HG03025 (cell line): Measurements from ENCODE around the gene SSBP3.
"Not testable (repeated sequence)": the region's sequence is repeated elsewhere in the genome, so short reads cannot be mapped to it uniquely, and the experiment has no call there.

Experiments
- ATAC-seq: cut with Tn5 transposase; IDR thresholded peaks from one replicate; pipeline ENCODE4 v1.9.1; 2021; ENCODE audit warnings: mild to moderate bottlenecking, moderate library complexity; ENCODE audit not compliant: unreplicated experiment, low FRiP score

The SSBP3 gene

DNA sequence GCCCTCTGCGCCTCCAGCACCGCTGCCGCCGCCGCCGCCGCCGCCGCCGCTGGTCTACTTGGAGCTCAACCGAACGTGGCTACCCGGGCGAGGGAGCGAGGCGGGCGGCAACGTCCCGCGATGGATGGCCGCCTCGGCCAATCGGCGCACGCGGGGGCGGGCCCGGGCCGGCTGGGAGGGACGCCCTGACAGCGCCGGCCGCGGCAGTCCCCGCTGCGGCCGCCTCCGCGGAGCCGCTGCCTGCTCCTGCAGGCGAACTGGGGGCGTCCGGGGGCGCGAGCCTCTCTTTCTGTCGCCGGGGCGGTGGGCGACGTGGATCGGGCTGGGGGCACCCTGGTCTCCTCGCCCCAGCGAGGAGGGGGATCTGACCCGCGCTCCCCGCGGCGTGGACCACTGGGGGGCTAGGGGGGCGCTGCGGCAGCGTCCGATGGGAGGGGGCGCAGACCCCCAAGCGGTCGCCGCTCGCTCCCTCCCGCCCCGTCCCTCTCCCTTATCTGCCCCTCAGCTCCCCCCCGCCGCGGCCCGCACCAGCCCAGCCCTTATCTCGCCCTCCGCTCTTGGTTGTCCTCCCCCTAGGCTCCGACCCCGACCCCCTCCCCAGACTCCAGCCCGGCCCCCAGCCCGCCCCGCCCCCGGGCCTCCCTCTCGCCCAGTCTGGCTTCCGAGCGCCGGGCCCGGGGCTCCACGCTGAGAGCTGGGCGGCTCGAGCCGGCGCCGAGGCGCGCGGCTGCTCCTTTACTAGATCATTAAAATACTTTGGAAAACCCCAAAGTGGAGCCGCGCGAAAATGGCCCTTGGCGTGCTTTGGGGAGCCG lies at the start of gene SSBP3:
Gene SSBP3, minus strand, starts transcription at position 56 of the 815 bp plus-strand sequence.
- peak; percentile 80 for ATAC-seq

DNA sequence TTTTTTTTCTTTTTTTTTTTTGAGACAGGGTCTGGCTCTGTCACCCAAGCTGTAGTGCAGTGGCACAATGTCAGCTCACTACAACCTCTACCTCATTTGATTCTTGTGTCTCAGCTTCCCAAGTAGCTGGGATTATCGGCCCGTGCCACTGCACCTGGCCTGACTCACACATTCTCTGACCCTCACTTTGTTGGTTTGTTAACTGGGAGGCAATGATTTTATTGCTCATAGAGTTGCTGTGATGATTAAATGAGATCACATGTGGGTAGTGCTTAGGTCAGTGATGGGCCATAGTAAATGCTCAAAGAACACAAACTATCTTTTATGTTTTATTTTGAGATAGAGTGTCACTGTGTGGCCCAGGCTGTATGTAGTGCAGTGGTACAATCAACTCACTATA lies 47.3 kb upstream of the SSBP3 start:
- no peak for ATAC-seq

DNA sequence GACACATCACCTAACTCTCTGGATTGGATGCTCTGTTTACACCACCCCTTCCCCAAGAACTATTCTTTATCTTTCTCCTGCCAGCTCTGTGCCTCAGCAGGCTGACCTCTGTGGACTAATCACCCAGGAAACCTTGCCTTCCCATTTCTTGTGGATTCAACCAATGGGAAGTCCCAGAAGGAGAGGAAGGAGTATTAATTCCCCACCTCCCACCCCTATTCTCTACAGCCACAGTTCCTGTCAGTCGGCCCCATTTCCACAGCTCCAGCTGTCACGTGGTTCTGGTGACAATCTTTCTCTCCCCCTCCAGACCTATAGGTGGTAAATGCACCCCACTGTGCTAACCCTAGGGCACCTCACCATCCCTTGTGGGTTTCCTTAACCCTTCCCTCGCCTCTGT lies 46.8 kb upstream of the SSBP3 start:
- ATAC-seq = no peak

DNA sequence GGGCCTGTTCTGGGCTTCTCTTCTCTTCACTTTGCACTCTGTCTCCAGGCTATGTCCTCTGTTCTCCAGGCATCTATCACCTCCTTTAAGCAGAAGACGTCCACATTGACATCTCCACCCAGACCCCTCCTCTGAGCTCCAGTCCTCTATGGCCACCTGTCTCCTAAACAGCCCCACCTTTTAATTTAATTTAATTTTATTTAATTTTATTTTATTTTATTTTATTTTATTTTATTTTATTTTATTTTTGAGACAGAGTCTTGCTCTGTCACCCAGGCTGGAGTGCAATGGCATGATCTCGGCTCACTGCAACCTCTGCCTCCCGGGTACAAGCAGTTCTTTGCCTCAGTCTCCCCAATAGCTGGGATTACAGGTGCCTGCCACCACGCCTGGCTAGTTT lies 43.2 kb upstream of the SSBP3 start:
- not testable (repeated sequence) for ATAC-seq

DNA sequence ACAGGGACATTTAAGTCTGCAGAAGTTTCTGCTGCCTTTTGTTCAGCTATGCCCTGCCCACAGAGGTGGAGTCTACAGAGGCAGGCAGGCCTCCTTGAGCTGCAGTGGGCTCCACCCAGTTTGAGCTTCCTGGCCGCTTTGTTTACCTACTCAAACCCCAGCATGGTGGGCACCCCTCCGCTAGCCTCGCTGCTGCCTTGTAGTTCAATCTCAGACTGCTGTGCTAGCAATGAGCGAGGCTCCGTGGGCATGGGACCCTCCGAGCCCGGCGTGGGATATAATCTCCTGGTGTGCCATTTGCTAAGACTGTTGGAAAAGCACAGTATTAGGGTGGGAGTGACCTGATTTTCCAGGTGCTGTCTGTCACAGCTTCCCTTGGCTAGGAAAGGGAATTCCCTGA lies 42.6 kb upstream of the SSBP3 start:
- not testable (repeated sequence) for ATAC-seq

DNA sequence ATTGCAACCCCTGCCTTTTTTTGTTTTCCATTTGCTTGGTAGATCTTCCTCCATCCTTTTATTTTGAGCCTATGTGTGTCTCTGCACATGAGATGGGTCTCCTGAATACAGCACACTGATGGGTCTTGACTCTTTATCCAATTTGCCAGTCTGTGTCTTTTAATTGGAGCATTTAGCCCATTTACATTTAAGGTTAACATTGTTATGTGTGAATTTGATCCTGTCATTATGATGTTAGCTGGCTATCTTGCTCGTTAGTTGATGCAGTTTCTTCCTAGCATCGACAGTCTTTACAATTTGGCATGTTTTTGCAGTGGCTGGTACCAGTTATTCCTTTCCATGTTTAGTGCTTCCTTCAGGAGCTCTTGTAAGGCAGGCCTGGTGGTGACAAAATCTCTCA lies 40.9 kb upstream of the SSBP3 start:
- not testable (repeated sequence) for ATAC-seq

DNA sequence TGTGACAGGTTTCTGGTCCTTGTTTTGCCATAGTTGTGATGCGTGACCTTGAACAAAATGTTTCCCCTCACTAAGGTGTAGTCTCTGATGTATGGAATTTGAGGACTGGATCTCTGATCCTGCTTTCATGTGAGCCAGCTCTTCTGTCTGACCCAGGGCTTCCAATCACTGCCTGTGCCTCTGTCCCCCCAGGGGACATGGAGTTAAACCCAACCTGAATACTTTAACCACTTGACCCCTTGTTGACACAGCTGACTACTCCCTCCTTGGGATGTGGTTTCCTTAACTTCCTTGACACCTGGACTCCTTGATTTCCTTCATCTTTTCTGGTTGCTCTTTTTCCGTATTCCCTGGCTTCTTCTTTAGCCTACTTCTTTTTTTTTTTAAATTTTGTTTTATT lies 36.0 kb upstream of the SSBP3 start:
- no peak for ATAC-seq

DNA sequence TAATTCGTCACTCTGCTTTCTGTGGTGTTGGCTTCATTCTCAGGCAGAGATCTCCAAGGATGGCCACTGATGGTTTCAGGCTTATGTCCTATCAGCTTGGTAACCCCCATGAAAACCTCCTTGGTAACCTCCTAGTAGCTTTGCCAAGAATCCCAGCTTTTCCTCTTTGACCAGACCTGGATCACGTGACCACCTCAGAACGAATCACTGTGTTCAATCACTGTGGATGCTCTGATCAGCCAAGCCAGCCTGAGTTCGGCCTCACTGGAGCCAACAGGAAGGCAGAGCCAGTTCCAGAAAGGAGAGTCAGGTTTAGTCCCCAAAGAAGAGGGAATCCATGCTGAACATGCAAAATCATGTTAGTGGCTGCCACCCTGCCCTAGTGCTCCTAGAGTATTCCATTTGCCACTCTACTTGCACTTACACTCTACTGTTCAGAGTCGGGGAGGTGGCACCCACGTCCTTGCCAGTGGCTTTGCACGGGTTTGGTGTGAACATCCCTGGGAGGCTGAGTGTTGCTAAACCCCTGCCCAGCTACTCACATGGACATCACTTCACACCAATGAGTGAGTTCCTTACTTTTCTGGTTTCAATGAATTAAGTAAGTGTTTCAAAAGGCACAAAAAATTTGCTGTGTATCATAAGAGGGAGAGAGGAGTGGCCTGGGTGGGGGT lies 33.5 kb upstream of the SSBP3 start:
- ATAC-seq = no peak

DNA sequence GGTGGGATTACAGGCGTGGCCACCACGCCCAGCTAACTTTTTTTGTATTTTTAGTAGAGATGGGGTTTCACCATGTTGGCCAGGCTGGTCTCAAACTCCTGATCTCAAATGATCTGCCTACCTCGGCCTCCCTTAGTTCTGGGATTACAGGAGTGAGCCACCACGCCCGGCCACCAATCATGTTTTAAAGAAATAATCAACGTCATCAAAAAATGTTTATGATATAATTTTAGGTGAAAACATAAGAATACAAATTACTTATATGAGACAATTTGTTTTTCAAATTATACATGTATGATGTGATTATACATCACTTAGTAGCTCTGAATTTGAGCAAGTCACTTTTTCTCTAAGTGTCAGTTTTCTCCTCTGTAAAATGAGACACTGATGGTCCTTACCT lies 31.6 kb upstream of the SSBP3 start:
- ATAC-seq = no peak

DNA sequence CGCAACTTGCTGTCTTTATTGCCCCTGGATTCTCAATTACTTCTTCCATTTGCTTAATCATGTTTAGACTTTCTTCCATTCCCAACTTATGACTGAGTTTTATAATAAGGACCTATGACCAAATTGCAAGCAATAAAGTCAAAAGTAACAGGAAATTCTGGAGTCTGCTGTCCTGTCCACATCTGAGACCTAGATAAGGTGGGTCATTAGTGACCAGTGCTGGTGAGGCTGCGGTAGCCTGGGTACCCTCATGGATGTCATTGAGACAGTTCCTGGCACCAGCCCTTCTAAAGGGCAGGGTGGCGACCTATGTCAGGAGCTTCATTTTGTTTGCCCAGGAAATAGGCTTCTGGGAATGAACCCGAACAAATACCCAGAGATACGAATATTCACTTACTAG lies 30.6 kb upstream of the SSBP3 start:
- ATAC-seq = no peak

DNA sequence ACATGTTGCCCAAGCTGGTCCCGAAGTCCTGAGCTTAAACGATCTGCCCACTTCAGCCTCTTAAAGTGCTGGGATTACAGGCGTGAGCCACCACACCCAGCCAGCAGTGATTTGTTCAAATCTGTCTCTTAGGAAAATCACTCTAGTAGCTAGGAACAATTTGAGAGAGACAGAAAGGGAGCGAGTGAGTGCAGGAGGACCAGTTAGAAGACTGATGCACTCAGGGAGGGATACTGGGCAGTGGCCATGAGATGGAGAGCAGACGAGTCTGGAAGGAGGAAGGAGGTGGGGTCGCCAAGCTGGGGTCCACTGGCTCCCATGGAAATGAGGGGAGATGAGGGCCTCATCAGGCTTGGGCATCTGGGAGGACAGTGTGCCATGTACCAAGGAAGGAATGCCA lies 23.6 kb upstream of the SSBP3 start:
- ATAC-seq = no peak

DNA sequence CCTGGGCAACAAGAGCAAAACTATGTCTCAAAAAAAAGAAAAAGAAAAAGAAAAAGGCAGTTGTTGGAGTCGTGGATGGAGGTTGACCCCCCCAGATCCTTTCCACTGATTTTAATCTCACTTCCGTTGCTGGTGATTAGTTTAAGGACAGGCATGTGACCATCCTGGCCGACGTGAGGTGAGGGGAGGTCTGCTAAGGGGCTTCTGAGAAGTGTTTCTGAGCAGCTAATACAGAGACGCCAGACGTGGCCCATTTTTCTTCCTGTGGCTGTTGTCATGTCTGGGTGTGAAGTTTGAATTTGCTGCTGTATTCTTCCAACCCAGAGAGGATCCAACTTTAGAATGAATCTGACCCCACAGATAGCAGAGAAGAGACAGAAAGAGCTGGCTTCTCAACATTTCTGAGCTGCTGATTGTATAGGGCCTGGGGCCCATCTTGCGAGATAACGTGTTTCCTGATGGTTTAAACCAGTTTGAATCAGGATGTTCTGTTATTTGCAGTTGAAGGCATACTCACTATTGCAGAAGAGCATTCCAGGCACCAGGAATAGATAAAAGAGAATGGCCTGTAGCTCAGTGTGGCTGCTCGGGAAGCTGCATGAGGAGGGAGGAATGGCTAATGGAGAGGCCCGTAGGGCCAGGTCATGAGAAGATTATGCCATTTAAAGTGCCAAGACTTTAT lies 22.8 kb upstream of the SSBP3 start:
- no peak for ATAC-seq

DNA sequence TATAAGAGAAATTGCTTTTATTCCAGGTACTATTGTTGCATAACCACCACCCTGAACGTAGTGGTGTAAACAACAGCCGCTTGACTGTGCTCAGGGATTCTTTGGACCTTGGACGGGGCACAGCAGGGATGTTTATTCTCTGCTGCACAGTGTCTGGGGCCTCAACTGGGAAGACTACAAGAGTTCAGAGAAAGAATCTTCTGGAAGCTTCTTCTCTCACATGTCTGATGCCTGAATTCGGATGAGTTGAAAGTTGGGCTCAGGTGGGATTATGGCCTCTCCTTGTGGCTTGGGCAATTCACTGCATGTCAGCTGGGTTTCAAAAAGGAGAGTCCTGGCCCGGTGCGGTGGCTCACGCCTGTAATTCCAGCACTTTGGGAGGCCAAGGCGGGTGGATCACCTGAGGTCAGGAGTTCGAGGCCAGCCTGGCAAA lies 19.0 kb upstream of the SSBP3 start:
- ATAC-seq = no peak

DNA sequence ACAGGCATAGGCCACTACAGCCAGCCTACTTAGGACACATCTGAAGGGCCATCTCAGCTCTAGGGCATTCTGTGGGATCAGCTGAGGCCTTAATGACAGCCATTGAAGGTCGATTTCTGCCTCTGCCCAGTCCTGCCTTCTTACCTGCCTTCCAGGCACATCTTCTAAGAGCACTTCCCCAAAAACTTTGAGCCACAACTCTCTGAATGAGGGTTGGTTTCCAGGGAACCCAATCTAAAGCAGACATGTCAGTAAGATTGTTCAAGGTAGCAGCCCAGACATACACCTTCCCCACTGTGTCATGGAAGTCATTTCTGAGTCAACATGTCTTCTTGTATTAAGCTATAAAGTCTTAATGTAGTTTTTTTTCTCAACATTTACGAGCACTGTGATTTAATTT lies 18.2 kb upstream of the SSBP3 start:
- ATAC-seq = no peak

DNA sequence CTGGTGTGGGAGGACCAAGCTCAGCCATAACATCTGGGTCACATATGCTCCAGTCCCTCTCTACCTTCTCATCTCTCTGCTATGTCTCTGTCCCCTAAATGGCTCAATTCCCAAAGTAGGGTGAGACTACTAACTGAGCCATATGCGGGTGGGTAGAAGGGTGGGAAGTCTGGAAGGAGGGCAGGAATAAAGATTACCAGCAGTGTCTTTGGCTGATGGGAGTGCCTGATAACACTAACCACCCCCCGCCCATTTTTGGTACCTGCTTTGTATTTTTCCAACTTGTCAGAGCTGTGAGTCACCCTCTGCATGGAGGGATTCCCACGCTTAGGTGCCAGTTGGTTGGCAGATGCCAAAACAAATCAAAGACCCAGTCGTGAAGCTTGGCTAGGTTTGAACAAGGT lies 14.9 kb upstream of the SSBP3 start:
- no peak for ATAC-seq

DNA sequence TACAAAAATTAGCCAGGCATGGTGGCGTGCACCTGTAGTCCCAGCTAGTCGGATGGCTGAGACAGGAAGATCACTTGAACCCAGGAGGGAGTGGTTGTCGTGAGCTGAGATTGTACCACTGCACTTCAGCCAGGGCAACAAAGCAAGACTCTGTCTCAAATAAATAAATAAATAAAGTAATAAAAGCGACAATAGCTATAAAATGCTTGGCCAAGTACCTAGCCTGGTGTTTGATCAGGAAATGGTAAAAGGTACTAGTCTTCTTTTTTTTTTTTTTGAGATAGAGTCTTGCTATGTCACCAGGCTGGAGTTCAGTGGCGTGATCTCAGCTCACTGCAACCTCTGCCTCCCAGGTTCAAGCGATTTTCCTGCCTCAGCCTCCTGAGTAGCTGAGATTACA lies 12.4 kb upstream of the SSBP3 start:
- ATAC-seq = not testable (repeated sequence)

DNA sequence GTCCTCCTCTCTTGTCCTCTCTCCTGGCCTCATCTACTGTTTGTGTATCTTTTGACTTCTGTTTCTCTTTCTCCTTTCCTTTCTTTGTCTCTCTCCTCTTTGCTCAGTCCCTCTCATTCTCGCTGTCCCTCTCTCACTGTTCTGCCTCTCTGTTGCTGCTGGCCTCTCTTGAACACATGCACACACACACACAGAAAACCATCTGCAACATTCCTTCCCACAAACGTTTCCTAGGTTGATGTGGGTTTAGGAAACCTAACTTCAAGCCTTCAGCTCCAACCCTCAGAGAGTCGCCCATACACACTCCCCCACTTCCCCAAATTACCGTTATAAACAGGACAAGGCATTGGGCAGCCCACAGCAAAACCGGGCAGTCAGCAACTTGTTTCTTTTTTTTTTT lies 10.9 kb upstream of the SSBP3 start:
- no peak for ATAC-seq

DNA sequence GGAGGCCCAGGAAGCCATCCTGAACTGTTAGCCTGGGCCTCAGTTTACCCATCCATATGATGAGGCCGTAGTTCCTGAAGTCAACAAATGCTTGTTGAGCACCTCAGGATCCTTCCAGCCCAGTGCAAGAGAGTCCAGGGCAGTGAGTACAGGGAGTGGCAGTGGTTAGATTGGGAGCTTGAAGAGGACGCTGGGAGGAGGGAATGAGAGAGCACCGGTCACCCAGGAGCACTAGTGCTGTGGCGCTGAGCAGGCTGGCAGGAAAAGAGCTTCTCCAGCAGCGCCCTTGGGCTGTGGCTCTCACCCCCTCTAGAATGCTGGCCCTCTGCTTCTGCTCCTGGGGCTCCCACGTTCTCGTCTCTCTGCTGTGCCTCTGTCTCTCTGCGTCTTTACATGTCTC lies 10.2 kb upstream of the SSBP3 start:
- no peak for ATAC-seq

DNA sequence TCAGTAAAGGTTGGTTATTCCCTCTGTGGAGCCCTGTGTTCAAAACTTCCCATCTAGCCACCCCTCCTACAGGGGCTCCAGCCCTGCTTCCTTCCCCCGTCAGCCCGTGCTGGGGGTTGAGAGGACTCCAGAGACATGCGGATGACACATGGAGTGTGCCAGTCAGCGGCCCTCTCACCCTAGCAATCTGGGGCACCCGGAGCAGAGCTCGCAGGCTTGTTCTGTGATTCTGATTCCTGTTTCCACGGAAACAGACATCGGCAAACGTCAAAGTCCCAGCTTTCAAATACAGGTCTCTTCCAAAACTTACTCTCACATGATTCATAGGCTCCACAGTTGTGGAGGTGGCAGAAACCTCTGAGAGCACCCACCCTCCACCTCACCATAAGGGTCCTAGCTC lies 9.8 kb upstream of the SSBP3 start:
- no peak for ATAC-seq

DNA sequence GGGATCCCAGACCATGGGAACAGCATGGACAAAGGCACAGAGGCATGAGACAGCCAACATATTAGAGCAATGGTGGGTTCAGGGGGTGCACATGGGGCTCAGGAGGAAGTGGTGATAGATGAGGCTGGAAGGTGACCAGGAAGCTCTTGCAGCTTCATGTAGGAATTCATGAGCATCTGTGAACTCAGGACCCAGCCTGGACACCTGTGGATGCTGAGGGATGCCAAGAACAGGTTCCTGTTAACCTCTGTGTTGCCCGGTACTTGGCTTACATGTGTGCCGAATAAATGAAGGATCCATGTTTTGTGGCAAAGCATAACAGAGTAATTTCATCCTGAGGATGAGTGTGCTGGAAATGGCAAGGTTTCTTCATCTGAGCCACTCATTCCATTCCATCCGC lies 9.3 kb upstream of the SSBP3 start:
- ATAC-seq = no peak

DNA sequence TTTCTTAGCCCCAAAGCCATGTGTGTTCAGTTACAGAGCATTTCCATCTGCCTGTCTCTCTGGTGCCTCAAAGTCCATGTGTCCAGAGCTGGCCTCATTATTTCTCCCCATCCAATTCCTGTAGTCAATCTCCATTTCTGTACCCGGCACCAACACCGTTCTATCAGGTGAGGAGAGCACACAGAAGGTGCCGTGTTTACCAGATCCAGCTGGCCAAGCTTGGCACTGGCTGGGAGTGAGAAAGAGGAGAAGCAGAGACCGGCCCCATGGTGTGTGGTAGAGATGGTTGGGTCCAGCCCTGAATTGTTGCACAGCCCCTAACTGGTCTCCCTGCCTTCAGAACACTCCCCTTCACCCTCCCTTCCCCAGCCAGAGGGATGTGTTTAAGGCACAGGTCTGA lies 7.5 kb upstream of the SSBP3 start:
- ATAC-seq = no peak

DNA sequence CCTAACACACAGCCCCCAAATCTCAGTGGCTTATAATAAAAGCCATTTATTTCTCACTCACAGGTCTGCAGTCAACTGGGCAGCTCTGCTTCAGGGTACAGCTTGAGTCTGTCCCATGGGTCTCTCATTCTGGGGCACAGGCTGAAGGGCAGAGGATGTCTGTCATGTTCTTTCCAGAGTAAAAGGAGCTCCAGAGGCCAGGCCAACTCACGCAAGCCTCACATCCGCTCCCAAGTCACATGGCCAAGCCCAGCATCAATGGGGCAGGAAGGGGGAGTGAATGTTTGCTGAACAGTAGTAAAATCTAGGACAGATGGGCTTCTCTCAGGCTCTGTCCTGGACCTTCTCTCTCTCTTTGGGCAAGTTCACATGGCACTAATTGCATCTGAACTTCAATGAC lies 7.1 kb upstream of the SSBP3 start:
- no peak for ATAC-seq
